WERI-Rb-1 (cell line): ENCODE results near the gene RREB1.

ENCODE experiments used
- DNase-seq: peaks from one replicate; pipeline ENCODE4 v3.0.0-alpha.2; 2020
- H3K27ac ChIP-seq: fragments of 250-450 bp; sonication (Bioruptor Pico); 2 replicates; pipeline ENCODE4 v1.5.1; 2020; ENCODE audit warnings: mild to moderate bottlenecking, moderate library complexity
- H3K27me3 ChIP-seq: fragments of 250-450 bp; sonication (Bioruptor Pico); 2 replicates; pipeline ENCODE4 v1.5.1; 2021; ENCODE audit warnings: mild to moderate bottlenecking, low read depth, moderate library complexity; ENCODE audit not compliant: insufficient read depth, severe bottlenecking
- H3K36me3 ChIP-seq: fragments of 250-450 bp; sonication (Bioruptor Pico); 2 replicates; pipeline ENCODE4 v1.5.1; 2020; ENCODE audit warnings: mild to moderate bottlenecking, moderate library complexity
- H3K4me3 ChIP-seq: 2 replicates; pipeline ENCODE4 v1.5.1; 2011; ENCODE audit warnings: low read depth, mild to moderate bottlenecking, control low read depth, low read length
- H3K9me3 ChIP-seq: fragments of 250-450 bp; sonication (Bioruptor Pico); 2 replicates; pipeline ENCODE4 v1.5.1; 2021; ENCODE audit warnings: mild to moderate bottlenecking, moderate library complexity; ENCODE audit not compliant: severe bottlenecking
- TF ChIP-seq, protein P1 (sequence below): IDR thresholded peaks from 2 replicates; pipeline ENCODE4 v1.5.1; 2011; ENCODE audit warnings: low read depth, mild to moderate bottlenecking, control low read depth, inconsistent platforms, low read length

RREB1 gene

DNA sequence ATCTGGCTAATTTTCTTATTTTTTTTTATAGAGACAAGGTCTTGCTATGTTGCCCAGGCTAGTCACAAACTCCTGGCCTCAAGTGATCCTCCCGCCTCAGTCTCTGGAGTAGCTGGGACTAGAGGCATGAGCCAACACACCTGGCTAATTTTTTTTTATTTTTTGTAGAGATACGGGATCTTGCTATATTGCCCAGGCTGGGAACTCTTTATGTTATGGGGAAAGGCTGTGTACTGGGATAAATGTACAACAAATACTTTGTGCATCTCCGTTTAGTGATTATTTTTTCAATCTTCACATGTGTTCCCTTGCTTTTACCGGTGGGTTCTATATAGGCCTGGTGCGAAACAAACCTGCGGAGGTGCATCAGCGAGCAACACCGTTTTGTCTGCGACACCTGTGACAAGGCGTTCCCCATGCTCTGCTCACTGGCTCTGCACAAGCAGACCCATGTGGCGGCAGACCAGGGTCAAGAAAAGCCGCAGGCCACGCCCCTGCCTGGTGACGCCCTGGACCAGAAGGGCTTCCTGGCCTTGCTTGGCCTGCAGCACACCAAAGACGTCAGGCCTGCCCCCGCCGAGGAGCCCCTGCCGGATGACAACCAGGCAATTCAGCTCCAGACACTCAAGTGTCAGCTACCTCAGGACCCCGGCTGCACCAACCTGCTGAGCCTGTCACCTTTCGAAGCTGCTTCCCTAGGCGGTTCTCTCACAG lies 121.1 kb downstream of the RREB1 start:
- Histone ChIP-seq H3K36me3 (peaks cover 90% of the 10 kb centered on the region), H3K27me3 (no peaks in the 10 kb centered on the region), H3K9me3 (no peaks in the 10 kb centered on the region), H3K4me3 (no peak overlapping the region), H3K27ac (no peak overlapping the region)
- no peak for DNase-seq
- TF ChIP-seq, protein P1, sequence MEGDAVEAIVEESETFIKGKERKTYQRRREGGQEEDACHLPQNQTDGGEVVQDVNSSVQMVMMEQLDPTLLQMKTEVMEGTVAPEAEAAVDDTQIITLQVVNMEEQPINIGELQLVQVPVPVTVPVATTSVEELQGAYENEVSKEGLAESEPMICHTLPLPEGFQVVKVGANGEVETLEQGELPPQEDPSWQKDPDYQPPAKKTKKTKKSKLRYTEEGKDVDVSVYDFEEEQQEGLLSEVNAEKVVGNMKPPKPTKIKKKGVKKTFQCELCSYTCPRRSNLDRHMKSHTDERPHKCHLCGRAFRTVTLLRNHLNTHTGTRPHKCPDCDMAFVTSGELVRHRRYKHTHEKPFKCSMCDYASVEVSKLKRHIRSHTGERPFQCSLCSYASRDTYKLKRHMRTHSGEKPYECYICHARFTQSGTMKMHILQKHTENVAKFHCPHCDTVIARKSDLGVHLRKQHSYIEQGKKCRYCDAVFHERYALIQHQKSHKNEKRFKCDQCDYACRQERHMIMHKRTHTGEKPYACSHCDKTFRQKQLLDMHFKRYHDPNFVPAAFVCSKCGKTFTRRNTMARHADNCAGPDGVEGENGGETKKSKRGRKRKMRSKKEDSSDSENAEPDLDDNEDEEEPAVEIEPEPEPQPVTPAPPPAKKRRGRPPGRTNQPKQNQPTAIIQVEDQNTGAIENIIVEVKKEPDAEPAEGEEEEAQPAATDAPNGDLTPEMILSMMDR = no peak

GRCh38 chr6:7229376-7230326 lies 121.9 kb downstream of the RREB1 start:
- Histone ChIP-seq H3K27me3 (no peaks in the 10 kb centered on the region), H3K9me3 (no peaks in the 10 kb centered on the region), H3K36me3 (peaks cover 92% of the 10 kb centered on the region), H3K4me3 (no peak overlapping the region), H3K27ac (no peak overlapping the region)
- no peak for DNase-seq
- TF ChIP-seq, protein P1 = no peak

GRCh38 chr6:7230327-7230691 lies 122.5 kb downstream of the RREB1 start:
- Histone ChIP-seq H3K27ac (no peak overlapping the region), H3K36me3 (peaks cover 92% of the 10 kb centered on the region), H3K4me3 (no peak overlapping the region), H3K9me3 (no peaks in the 10 kb centered on the region), H3K27me3 (no peaks in the 10 kb centered on the region)
- TF ChIP-seq, protein P1 = no peak
- DNase-seq = no peak

GRCh38 chr6:7230956-7231713 lies 123.4 kb downstream of the RREB1 start:
- TF ChIP-seq, protein P1 = no peak
- H3K27ac ChIP-seq = no peak overlapping the region
- H3K36me3 ChIP-seq = peaks cover 93% of the 10 kb centered on the region

DNA sequence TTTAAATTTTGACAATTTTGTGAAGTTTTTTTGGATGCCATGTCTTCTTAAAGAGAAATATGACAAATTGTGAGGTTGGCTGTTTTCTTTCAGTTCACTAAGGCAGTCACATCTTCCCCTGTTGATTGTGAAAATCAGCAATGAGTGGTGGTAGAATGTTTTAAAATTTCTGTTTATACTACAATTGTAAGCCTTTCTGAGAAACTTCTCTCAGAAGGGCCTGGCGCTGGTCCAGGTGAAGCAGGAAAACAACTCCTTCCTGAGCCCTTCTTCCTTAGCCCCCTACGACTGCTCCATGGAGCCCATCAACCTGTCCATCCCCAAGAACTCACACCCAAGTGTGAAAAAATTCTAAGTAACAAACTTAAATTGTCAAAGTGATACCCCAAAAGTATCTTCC lies 124.6 kb downstream of the RREB1 start:
- H3K4me3 ChIP-seq = no peak overlapping the region
- no peak for DNase-seq
- H3K27ac ChIP-seq = no peak overlapping the region
- no peaks in the 10 kb centered on the region for H3K27me3 ChIP-seq
- H3K36me3 ChIP-seq = peaks cover 82% of the 10 kb centered on the region
- H3K9me3 ChIP-seq = no peaks in the 10 kb centered on the region
- TF ChIP-seq, protein P1 = no peak

More at GRCh38 chr6:7230956-7231713, 123.4 kb downstream of the RREB1 start:
- Histone ChIP-seq H3K9me3 (no peaks in the 10 kb centered on the region), H3K4me3 (no peak overlapping the region), H3K27me3 (no peaks in the 10 kb centered on the region)
- DNase-seq = no peak
